Muscle of leg (tissue), 11 donors: Measurements from ENCODE around the gene HOXC13. TPM values are rescaled to one million over a fixed set of nuclear protein-coding genes. Genes with fewer than 3 reads are reported as not detected.
A peak's percentile ranks its signal among the peaks of the same experiment; 100 is the strongest.

Source experiments
- DNase-seq: peaks from one replicate; pipeline ENCODE4 v3.0.0; 2013
- H3K27ac ChIP-seq: one replicate; pipeline ENCODE4 v1.5.1; 2013; ENCODE audit warnings: mild to moderate bottlenecking, low read length, control low read depth
- H3K27me3 ChIP-seq: one replicate; pipeline ENCODE4 v1.6.1; 2013; ENCODE audit warnings: low read length; ENCODE audit not compliant: control insufficient read depth, insufficient read depth
- H3K36me3 ChIP-seq: one replicate; pipeline ENCODE4 v1.6.1; 2013; ENCODE audit warnings: low read length; ENCODE audit not compliant: control insufficient read depth, insufficient read depth
- H3K4me1 ChIP-seq: one replicate; pipeline ENCODE4 v1.6.1; 2013; ENCODE audit warnings: low read length; ENCODE audit not compliant: control insufficient read depth, insufficient read depth
- H3K4me3 ChIP-seq: one replicate; pipeline ENCODE4 v1.5.1; 2013; ENCODE audit warnings: low read length, control low read depth
- H3K9me3 ChIP-seq: replicated peaks from 2 replicates; pipeline ENCODE4 v1.6.1; 2013; ENCODE audit warnings: low read depth, low read length; ENCODE audit not compliant: control insufficient read depth
- WGBS: methylation state at CpG from one replicate; pipeline ENCODE4 v1.1.5; 2013; ENCODE audit warnings: missing lambda C conversion rate; ENCODE audit not compliant: insufficient coverage; 5-methylcytosine and 5-hydroxymethylcytosine counted together
- polyA plus RNA-seq, 8 donors: library from polyadenylated mRNA; unstranded; fragments of 120-200 nt; gene quantifications; one replicate each; pipeline versions ENCODE4 v1.2.1 to v1.2.3, GENCODE V29; 2013; ENCODE audit warnings: inconsistent platforms in 1 of 8, low replicate concordance in 1 of 8; ENCODE audit not compliant: insufficient read length in 8 of 8, insufficient read depth in 1 of 8
- total RNA-seq: library from RNA; stranded (reverse); fragments of 120-200 nt; gene quantifications from one replicate; pipeline ENCODE4 v1.2.4, GENCODE V29; 2013

Gene HOXC13
- total and polyA plus RNA-seq, 9 donors = 0.04 to 0.45 (median 0.06) TPM; not detected in 5

DNA sequence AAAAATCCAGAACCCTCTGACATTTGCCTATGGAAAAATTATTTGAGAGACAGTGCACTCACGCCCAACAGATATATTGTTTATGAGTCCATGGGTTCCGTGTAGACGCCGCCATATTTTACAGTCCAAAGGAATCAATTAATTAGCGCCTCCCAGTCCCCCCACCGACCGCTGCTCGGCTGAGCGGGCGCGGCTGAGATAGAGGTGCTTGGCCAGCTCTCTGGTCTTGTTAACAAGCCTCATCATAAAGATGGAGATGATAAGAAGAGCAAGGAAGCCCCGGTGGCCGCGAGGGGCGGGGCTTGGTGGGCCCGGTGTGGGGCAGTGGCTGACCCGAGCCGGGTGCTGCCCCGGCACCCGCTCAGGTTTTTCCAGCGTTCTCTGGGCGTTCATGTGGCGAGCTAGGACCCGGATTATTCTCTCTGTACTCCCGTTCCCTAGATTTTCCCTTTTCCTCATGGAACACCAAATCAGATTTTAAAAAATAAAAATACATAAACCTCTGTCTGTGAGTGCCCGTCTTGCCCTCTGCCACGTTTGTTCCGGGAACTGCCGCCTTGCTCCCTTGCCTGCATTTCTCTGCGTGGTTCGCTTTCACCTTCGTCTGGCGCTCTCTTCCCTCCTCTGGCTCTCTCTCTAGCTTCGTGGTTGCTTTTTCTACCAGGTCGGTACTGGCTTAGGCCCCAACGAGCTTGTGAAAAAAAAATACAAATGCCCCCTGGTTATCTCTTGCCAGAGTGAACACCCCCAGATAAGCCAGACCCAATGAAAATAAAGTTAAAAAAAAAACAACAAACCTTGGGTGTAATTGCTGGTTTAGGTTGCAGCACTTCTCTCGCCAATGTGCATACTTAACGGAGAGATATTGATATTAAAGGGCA is 25.0 kb downstream of the HOXC13 start:
- Histone ChIP-seq H3K27ac (peak overlapping the region; percentile 90), H3K4me3 (peak overlapping the region; percentile 31), H3K27me3 (peaks cover 88% of the 10 kb centered on the region), H3K9me3 (no peaks in the 10 kb centered on the region), H3K4me1 (peaks cover 54% of the 10 kb centered on the region), H3K36me3 (peaks cover 2% of the 10 kb centered on the region)
- peak; percentile 23 for DNase-seq
- 30% methylated on average over 22 of the region's 38 CpGs for WGBS

DNA sequence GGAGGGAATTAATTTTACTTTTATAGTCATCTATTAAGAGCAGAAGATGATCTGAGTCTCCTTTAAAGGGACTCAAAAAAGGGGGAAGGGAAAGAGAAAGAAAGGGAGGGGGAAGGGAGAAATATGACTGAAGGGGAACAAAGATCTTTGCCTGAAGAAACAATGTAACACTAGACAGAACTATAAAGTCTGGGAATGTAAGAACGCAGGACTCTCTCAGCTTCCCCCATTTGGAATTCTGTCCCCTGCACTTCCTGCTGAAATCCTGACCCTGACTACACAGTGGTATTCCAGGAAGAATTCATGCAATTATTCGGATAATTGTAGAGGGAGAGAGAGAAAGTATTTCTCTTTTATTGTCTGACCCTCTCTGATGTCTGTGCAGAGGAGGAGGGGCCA is 25.7 kb downstream of the HOXC13 start:
- peak; percentile 43 for DNase-seq
- Histone ChIP-seq H3K27ac (peak overlapping the region; percentile 90), H3K4me1 (peaks cover 60% of the 10 kb centered on the region), H3K27me3 (peaks cover 89% of the 10 kb centered on the region), H3K9me3 (no peaks in the 10 kb centered on the region), H3K36me3 (peaks cover 2% of the 10 kb centered on the region), H3K4me3 (peak overlapping the region; percentile 9)
- no CpG with 5 or more reads among the region's 2 CpGs for WGBS

DNA sequence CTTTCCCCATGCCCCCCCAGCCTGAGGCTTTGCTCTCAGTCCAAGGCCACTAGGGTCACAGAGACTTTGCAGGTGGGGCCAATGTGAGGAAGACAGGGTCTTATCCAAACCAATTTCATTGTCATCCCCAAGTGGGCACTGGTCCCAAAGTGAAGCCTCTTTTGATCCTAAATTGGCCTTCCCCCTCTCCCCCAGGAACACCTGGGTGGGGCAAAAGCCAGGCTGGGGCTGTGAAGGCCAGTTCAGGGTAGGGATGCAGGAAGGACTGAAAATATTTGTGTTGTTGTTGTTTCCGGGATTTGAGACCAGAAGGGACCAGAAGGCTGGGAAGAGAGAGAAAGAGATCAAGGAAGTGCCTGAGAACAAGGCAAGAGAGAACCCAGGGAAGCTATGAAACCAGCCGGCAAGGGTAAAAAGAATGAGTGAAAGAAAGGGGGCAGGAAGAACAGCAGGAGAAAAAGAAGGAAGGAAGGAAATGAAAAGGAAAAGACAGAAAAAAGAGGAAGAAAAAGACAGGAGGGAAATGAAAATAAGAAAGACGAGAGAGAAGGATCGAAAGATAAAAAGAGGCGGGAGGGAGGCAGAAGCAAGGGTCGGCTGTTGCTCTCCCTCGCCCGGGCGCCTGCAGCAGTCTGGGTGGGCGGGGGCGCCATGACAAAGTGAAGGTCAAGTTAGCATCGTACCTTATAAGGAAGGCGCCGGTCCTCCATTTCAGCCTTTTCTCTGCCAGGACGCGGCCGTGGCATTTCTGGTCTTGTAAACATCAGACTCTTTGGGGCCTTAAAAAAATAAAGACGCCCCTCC is 26.9 kb downstream of the HOXC13 start:
- Histone ChIP-seq H3K9me3 (no peaks in the 10 kb centered on the region), H3K4me3 (peak overlapping the region; percentile 52), H3K27ac (peak overlapping the region; percentile 90), H3K36me3 (peaks cover 2% of the 10 kb centered on the region), H3K4me1 (peaks cover 63% of the 10 kb centered on the region), H3K27me3 (peaks cover 89% of the 10 kb centered on the region)
- peak; percentile 92 for DNase-seq
- 4% methylated on average over 18 of the region's 18 CpGs for WGBS

DNA sequence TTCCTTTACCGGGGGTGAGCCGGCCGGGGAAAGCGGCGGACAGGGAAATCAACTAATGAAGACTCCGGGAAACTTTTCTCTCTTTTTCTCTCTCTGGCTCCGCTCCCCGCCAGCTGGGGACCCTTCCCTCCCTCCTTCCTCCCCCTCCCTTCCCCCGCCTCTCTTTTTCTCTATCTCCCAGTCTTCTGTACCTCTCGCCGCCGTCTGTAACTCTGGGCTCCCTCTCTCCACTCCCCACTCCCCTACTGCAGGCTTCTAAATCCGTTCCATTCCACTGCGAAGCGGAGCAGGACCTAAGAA is 27.4 kb downstream of the HOXC13 start:
- Histone ChIP-seq H3K27ac (peak overlapping the region; percentile 90), H3K4me1 (peaks cover 59% of the 10 kb centered on the region), H3K36me3 (peaks cover 2% of the 10 kb centered on the region), H3K27me3 (peaks cover 89% of the 10 kb centered on the region), H3K4me3 (peak overlapping the region; percentile 52), H3K9me3 (no peaks in the 10 kb centered on the region)
- 3% methylated on average over 8 of the region's 15 CpGs for WGBS
- DNase-seq = no peak

DNA sequence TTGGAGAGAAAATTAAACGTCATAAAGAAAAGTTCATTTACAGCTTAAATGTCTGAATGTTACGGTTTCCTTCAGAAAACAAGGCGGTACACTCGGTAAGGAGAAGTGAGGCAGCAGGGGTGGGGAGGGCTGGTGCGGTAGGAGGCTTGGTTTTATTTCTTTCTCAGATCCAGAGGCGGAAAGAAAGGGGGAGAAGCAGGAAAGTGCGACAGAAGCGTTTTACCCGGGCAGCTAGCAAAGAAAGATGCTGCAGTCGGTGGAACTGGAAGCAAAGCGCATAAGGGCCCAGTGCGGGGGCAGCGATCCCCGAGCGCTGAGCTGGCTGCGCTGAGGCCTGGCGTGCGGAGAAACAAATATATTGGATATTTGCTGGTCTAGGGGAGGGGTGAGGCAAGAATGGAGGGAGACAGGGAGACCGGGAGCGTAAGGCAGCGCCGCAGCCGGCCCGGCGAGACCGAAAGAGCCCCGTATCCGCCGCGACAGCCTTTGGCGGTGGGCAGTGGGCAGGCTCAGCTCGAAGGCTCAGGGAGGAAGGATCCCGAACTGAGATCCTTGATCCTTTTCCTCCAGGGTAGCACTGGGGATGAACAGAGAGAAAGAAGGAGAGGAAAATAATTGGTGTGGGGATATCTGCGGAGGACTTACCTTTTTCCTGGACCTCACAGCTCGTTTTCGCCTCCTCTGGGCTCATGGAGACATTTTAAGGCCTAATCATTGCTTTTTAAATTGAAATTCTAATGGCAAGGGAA is 27.9 kb downstream of the HOXC13 start:
- Histone ChIP-seq H3K4me3 (peak overlapping the region; percentile 52), H3K27me3 (peaks cover 88% of the 10 kb centered on the region), H3K9me3 (no peaks in the 10 kb centered on the region), H3K4me1 (peaks cover 54% of the 10 kb centered on the region), H3K27ac (peak overlapping the region; percentile 90), H3K36me3 (peaks cover 2% of the 10 kb centered on the region)
- peak; percentile 68 for DNase-seq
- 15% methylated on average over 32 of the region's 36 CpGs for WGBS

DNA sequence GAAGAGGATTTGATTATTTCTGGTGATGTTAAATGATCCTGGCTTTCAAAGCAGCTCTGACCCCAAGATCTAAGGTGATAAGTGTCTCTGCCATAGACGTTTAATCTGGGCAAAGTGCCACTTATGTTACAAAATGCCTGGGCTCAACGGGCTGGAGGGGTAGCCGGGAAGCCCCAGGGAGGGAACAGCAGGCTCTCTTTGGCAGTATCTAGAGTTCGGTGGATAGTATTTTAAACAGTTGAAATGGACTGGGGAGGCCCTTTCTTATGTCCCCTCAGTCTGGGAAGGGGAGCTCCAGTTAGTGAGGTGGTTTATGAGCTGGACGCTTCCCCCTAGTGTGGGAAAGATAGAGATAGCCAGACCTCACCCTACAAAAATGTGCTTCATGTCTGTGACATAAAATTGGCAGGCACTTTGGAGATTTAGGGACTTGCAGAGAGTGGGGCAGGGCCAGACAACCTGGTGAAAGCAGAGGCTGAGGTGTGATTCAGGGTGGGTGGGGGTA is 28.8 kb downstream of the HOXC13 start:
- H3K9me3 ChIP-seq = no peaks in the 10 kb centered on the region
- 9% methylated on average over 3 of the region's 5 CpGs for WGBS
- H3K27ac ChIP-seq = peak overlapping the region; percentile 90
- DNase-seq = peak; percentile 55
- H3K27me3 ChIP-seq = peaks cover 93% of the 10 kb centered on the region
- H3K4me3 ChIP-seq = peak overlapping the region; percentile 52
- H3K4me1 ChIP-seq = peaks cover 59% of the 10 kb centered on the region
- H3K36me3 ChIP-seq = no peaks in the 10 kb centered on the region

DNA sequence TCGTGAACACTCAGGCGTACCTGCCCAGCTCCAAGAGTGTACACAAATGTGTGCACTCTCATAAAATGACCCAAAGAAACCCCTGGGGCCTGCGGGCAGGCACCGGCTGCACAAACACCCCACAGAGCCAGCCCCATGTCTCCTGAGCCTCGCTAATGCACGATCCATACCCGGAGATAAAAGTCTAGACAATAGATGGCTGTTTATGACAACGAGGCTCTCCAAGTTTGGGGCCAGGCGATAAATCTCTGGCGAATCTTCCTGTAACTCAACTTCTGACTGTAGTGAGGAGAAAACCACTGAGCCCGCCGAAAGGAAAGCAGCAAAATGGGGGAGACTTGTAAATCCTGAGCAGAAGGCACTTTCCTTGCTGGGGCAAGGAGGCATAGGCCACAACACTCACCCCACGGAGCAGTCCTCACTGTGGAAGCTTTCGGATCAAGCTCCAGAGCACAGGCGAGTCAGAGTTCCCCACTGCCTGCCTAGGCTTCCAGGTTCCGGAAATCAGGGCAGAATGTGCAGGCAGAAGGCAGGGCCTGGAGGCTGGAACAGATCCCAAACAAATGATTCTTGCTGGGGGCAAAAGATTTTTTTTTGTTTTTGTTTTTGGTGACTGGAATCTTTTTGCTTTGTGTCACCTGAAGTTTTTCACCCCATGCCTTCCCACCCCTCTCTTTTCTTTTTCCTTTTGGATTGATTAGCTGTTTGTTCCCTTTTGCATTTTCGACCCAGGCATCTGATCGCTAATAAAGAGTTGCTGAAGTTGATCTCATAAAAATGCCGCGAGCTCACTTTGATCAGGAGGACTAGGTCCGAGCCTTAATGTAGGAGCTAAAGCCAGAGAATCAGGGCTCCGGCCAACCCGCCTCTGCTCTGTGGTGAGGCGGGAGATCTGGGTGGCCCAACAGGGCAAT is 29.8 kb downstream of the HOXC13 start:
- H3K27ac ChIP-seq = peak overlapping the region; percentile 90
- H3K36me3 ChIP-seq = no peaks in the 10 kb centered on the region
- H3K4me3 ChIP-seq = peak overlapping the region; percentile 10
- peaks cover 93% of the 10 kb centered on the region for H3K27me3 ChIP-seq
- H3K4me1 ChIP-seq = peaks cover 61% of the 10 kb centered on the region
- H3K9me3 ChIP-seq = no peaks in the 10 kb centered on the region
- peak; percentile 36 for DNase-seq
- WGBS = 44% methylated on average over 17 of the region's 24 CpGs

DNA sequence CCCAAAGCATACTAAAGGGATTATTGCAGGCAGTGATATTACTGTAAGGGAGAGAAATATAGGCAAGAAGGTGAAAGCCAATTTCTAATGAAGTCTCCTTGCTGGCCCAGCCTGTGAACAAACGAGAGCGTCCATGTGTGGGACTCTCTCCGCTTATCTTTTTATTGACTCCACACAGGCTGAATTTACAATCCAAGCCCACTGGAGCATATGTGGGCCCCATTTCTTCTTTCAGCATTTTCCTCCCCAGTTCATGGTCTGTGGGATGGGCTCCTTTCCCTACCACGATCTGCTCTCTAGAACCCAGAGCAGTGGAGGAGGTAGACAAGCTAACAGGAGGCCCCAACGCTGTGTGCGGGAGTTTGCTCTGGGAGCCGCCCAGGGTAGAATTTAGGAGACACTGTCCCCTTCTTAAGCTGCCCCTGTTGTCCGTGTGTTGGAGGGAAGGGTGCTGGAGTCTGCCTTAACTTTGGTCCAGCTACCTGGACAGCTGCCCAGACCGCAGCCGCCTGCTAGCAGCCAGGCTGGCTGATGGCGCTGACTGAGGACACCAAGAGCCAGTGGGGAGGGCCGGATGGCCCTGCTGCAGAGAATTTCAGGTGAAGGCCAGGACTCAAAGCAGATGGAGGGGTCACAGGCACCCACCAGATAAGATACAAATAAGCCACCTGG is 31.1 kb downstream of the HOXC13 start:
- 54% methylated on average over 8 of the region's 12 CpGs for WGBS
- peaks cover 96% of the 10 kb centered on the region for H3K27me3 ChIP-seq
- no peak overlapping the region for H3K4me3 ChIP-seq
- DNase-seq = peak; percentile 67
- H3K4me1 ChIP-seq = peaks cover 58% of the 10 kb centered on the region
- H3K36me3 ChIP-seq = no peaks in the 10 kb centered on the region
- H3K27ac ChIP-seq = no peak overlapping the region
- H3K9me3 ChIP-seq = no peaks in the 10 kb centered on the region

DNA sequence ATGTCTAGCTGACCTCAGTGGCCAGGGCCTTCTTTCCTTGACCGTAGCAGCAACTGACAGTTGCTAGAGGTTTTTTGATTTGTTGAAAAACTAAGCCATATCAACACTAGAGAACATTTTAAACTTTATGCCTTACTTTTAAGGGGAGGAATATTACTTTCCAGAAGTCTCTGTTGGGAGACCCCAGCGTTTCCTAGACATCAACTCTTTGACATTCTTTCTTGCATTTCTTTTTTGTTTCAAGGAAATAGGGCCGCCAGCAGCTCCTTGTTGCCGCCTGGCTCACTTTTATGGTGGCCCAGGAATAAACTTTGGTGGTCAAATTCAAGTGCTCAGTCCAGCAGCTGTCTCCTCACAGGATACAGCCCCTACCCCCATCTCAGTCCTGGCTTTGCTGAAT is 31.8 kb downstream of the HOXC13 start:
- WGBS = 67% methylated on average over 3 of the region's 4 CpGs
- H3K4me3 ChIP-seq = no peak overlapping the region
- H3K9me3 ChIP-seq = no peaks in the 10 kb centered on the region
- peaks cover 95% of the 10 kb centered on the region for H3K27me3 ChIP-seq
- H3K36me3 ChIP-seq = no peaks in the 10 kb centered on the region
- peaks cover 57% of the 10 kb centered on the region for H3K4me1 ChIP-seq
- DNase-seq = no peak
- H3K27ac ChIP-seq = no peak overlapping the region
